ENCODE data around the gene AFDN. TPM values are rescaled to one million over a fixed set of nuclear protein-coding genes. Genes with fewer than 3 reads are reported as not detected.

Gene AFDN
- total RNA-seq, 6 donors from 2014 or later = 149 to 517 (median 265) TPM

DNA sequence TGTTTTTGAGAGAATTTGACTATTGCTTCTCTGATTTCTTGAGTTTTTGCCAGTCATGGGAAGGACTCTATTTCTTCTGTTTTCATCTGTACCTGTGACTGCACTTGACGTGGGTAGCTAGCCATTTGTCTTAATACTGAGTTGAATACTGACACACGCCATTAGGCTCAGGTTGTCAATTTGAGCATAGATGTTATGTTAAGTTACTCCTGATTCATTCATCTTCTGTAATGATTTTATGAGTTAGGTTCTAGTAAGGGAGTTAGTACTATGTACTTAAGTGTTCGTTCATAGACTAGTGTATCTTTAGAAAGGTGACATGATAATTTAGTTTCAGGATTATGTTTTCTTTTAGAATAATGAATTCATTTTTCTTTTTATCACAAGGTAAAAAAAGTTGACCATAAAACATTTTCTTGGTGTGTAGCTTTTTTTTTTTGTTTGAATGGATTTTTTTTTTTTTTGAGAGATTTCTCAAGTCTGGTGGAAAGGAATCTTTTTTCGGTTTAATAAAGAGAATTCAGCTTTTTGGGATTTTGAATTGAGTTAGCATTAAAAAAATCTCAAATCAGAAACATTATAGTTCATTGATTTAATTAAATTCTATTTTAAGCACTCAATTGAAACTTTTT is 1.7 kb downstream of the AFDN start:
- 47 to 48% methylated on average over 4 of the region's 4 CpGs for WGBS, 2 donors
- Histone ChIP-seq H3K36me3 (no peaks in the 10 kb centered on the region), H3K4me3 (peak overlapping the region; percentile 40 to 81 (median 78)), H3K27me3 (peaks cover 0 to 9% (median 4%) of the 10 kb centered on the region in 4 donors), H3K9me3 (no peaks in the 10 kb centered on the region), H3K4me1 (peaks cover 34 to 62% (median 45%) of the 10 kb centered on the region in 4 donors), H3K27ac (peak overlapping the region; percentile 78 to 92 (median 85))
- ATAC-seq (ENCODE audit: low FRiP score in 2 of 2) (no peak), DNase-seq (no peak)
- TF ChIP-seq POLR2AphosphoS5 (IDR thresholded peaks at IDR 0.05) (no peak), CTCF (IDR thresholded peaks at IDR 0.05) (no peak), EP300 (IDR thresholded peaks at IDR 0.05) (no peak), POLR2A (IDR thresholded peaks at IDR 0.05) (no peak)

DNA sequence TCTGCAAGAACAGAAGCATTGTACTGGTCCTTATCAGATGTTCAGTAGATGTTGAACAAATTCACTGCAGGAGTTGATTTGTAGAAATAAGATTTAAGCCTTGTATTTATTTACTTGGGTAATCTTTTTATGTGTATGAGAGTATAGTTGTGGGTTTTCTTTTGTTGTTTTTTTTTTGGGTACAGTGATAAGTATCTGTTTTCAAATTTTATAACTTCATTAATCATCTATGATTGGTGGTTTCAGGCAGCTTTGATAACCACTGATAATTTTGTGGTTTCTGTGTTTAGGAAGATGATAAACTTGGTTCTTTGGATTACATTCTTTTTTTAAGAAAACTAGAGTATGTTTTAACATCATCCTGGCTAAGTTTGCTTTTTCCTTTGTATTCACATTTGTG is 2.8 kb downstream of the AFDN start:
- no peak for ATAC-seq (ENCODE audit: low FRiP score in 2 of 2)
- no peaks in the 10 kb centered on the region for H3K9me3 ChIP-seq
- peak overlapping the region in 1 of 4 donors; percentile 81 for H3K4me3 ChIP-seq
- peaks cover 40 to 68% (median 52%) of the 10 kb centered on the region in 4 donors for H3K4me1 ChIP-seq
- no peaks in the 10 kb centered on the region for H3K36me3 ChIP-seq
- TF ChIP-seq EP300 (IDR thresholded peaks at IDR 0.05) = no peak
- no peak for TF ChIP-seq POLR2A (IDR thresholded peaks at IDR 0.05)
- TF ChIP-seq POLR2AphosphoS5 (IDR thresholded peaks at IDR 0.05) = no peak
- no peak for TF ChIP-seq CTCF (IDR thresholded peaks at IDR 0.05)
- H3K27me3 ChIP-seq = peaks cover 0 to 9% (median 4%) of the 10 kb centered on the region in 4 donors
- no peak for DNase-seq
- H3K27ac ChIP-seq = peak overlapping the region in 3 of 4 donors; percentile 19 to 35 (median 20)

DNA sequence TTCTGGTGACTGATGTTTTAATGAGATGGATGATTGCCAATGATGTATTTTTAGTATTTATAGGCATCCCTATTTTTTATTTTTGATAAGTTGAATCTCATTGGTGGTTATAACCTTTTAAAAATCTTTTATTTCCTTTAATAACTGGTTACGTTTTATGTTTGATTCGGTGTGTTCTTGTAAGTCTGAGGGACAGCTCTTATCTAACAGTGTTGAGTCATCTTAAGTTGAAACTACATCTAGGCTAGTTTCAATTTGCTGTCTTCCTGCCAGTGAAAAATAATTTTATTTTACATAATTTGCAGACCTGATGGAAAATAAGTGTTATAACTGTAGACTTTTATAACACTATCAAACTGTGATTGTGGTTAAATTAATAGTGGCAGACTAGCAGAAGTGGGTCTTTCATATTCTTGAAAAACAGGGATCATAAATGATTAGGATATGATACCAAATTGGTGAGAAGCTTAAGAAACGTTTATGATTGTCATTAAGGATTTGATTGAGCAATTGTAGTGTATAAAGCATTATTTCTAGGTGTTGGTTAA is 4.6 kb downstream of the AFDN start:
- Histone ChIP-seq H3K4me3 (no peak overlapping the region), H3K27me3 (peaks cover 0 to 2% (median under 1%) of the 10 kb centered on the region in 4 donors), H3K4me1 (peaks cover 35 to 62% (median 48%) of the 10 kb centered on the region in 4 donors), H3K9me3 (no peaks in the 10 kb centered on the region), H3K36me3 (no peaks in the 10 kb centered on the region), H3K27ac (peak overlapping the region in 3 of 4 donors; percentile 62 to 73 (median 68))
- WGBS, 2 donors = 35 to 42% methylated on average over 3 of the region's 3 CpGs
- DNase-seq = no peak
- ATAC-seq (ENCODE audit: low FRiP score in 2 of 2) = no peak
- TF ChIP-seq CTCF (IDR thresholded peaks at IDR 0.05) (no peak), POLR2A (IDR thresholded peaks at IDR 0.05) (no peak), POLR2AphosphoS5 (IDR thresholded peaks at IDR 0.05) (no peak), EP300 (IDR thresholded peaks at IDR 0.05) (no peak)

DNA sequence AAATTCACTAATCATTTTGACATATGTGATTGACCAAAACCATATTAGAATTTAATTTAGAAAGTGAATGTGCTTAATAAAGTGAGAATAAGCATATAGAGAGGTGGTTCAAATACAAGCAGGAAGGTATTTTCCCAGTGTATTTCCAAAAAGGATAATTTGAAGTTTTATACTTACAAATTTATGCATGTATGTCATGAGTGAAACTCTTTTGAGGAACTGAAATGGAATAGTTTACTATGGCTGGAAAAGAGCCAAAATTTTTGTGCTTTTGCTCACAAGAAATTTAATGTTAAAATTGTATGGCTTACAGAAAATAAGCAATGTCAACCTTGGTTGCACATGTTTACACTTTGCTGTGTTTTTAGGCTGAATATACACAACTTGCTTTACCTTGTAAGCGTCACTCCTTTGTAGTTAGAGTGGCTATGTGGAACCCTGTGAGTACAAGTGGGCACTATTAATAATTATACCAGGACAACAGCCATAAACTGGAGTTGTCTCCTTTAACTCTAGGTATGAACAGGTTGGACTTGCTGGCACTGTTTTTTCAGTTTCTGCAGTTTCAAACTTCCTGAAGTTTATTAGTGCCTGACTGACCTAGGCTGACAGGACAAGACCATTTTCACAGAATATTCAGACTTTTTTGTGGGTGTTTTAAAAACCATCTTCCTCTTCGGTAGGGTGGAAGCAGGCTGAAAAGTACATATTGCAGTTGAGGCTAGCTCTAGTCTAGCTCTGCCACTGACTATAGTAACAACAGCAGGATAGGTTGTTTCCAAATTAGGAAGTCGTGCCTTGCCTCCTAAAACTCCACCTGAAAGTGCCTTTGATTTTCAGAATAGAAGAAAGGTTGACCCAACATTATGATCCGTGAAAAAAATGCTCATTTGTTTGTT is 6.0 kb downstream of the AFDN start:
- H3K4me3 ChIP-seq = peak overlapping the region in 1 of 4 donors; percentile 13

More for the DNA sequence above, 6.0 kb downstream of the AFDN start:
- no peaks in the 10 kb centered on the region for H3K27me3 ChIP-seq
- peak overlapping the region; percentile 26 to 73 (median 61) for H3K27ac ChIP-seq
- H3K9me3 ChIP-seq = no peaks in the 10 kb centered on the region
- TF ChIP-seq POLR2AphosphoS5 (IDR thresholded peaks at IDR 0.05) (no peak), CTCF (IDR thresholded peaks at IDR 0.05) (no peak), EP300 (IDR thresholded peaks at IDR 0.05) (no peak), POLR2A (IDR thresholded peaks at IDR 0.05) (no peak)
- WGBS, 2 donors = 26 to 27% methylated on average over 4 of the region's 4 CpGs
- ATAC-seq (ENCODE audit: low FRiP score in 2 of 2) (peak; percentile 34 to 66), DNase-seq (no peak)
- peaks cover 35 to 63% (median 45%) of the 10 kb centered on the region in 4 donors for H3K4me1 ChIP-seq
- no peaks in the 10 kb centered on the region for H3K36me3 ChIP-seq

All from upper lobe of left lung (tissue), 6 donors.